PC-9 (cell line): ENCODE results near the gene LETM1.

Experiments used
- CTCF ChIP-seq: fragments of 200-600 bp; sonication (generic); conservative IDR thresholded peaks from 2 replicates; pipeline ENCODE4 v1.6.1; 2017; ENCODE audit warnings: mixed run types, antibody characterized with exemption, mild to moderate bottlenecking, moderate library complexity
- EZH2 ChIP-seq: fragments of 200-600 bp; sonication (generic); IDR thresholded peaks from 2 replicates; pipeline ENCODE4 v1.8.0; 2017; ENCODE audit warnings: antibody characterized with exemption, low read depth

- TF ChIP-seq CTCF (no peak), EZH2 (no peak)
These were observed 2.9 kb downstream of the LETM1 start for GRCh38 chr4:1852904-1853623.
